22Rv1 (cell line): ENCODE measurements around the gene RIPPLY3.

Source experiments
- CTCF ChIP-seq: fragments of 450-650 bp; IDR thresholded peaks from 2 replicates; pipeline ENCODE4 v1.5.1; 2017; ENCODE audit warnings: mild to moderate bottlenecking
- ZFX ChIP-seq: fragments of 450-650 bp; IDR thresholded peaks from 2 replicates; pipeline ENCODE4 v1.6.1; 2017; ENCODE audit warnings: antibody characterized with exemption, borderline replicate concordance

- no peak for TF ChIP-seq CTCF
- no peak for TF ChIP-seq ZFX
These were observed 48.9 kb downstream of the RIPPLY3 start for GRCh38 chr21:37055271-37055855.
